ENCODE measurements around the gene KCNC4.

The KCNC4 gene

GRCh38 chr1:110250749-110251148 lies 40.6 kb downstream of the KCNC4 start:
- DNase-seq (ENCODE audit: low read depth in 1 of 2, low spot score in 1 of 2), result no peak

DNA sequence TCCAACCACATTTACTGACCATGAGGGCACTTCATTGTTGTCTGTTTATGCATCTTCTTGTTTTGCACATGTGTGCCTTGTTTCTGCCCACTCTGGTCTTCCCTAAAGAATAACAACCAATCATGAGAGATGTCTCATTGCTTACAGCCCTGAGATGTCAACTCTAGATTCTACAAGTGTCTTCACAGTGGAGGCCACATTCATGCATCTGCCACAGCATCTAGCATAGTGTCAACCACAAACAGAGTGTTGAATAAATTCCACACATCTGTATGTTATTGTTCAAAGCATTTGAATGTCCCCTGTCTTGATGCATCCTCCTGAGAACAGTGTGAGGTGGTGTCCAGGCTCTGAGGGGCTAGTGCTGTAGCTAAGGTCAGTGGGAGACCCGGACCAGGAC lies 43.1 kb downstream of the KCNC4 start:
- DNase-seq (ENCODE audit: low read depth in 1 of 2, low spot score in 1 of 2), result no peak

DNA sequence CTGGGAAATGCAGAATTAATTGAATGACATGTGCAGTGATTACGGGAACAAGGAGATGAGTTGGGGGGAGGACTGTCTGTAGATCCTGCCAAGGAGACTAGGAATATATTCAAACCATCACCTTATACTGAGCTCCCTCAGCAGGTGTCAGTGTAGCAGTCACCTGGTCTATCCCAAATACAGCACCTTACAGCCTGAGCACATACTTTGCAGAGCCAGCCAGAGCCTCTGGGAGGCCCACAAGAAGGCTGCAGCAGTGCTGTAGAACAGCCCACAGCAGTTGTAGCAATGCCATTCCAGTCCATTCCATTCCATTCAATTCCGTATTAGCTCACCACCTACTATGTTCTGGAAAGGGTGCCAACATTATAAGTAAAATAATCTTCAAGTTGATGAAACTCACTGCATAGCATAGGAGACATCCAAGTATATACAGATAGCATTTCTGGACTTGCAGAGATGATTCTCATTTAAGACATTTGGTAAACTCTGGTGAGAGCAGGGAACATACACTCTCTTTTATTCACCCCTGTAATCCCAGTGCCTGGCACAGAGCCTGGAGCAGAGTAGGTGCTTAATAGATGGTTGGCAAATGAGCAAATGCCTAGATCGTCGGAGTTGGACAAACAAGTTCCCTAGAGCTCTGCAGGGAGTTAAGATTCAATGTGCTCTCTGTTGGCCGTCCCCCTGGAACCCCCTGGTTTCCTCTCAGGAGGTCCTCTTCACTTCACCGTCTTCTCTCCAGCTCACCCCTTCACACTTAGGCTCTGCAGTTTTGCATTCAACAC lies 44.7 kb downstream of the KCNC4 start:
- DNase-seq (ENCODE audit: low read depth in 1 of 2, low spot score in 1 of 2), result no peak

DNA sequence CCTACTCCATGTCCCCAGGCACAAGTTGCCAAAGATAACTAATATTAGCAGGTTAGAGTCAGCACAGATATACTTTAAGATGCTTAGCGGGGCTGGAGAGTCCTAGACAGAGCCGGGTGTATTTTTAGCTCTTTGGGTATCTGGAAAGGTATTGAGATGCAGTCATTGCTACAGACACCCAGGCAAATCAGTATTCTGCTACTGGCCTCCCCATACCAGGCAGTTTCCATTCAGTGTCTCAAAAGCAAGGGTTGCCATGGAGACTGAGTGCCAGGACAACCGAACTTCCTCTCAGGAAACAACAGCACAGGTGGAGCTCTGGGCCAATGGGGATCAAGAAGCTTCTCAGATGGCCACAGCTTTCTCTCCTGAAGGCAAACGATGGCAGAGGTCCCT lies 45.3 kb downstream of the KCNC4 start:
- DNase-seq (ENCODE audit: low read depth in 1 of 2, low spot score in 1 of 2), result no peak

DNA sequence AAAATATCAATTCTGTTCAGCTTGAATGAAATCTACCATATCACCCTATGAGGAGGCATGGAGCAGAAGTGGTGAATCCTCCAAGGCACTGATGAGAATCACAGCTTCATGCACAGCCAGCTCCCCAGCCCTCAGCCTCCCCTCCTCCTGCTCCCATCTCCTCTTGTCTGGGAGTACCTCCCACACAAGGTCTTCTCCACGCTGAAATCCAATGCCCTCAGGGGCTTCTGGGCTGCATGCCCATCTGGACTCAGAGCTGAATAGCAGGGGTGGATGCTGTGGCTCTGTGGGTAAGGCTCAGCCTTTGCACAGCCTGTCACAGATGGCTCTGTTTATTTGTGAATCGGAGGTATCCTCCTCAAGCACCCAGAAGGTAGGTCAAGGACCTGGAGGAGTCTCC lies 48.6 kb downstream of the KCNC4 start:
- DNase-seq (ENCODE audit: low read depth in 1 of 2, low spot score in 1 of 2), result no peak

- DNase-seq (ENCODE audit: low read depth in 1 of 2, low spot score in 1 of 2), result no peak
Observed at GRCh38 chr1:110259770-110260169, 49.7 kb downstream of the KCNC4 start.

Data from activated T-helper 1 cell treated with anti-CD3 and anti-CD28 coated beads, Interleukin-2, amount 50 U/mL, for 16 hours (primary cell).